ENCODE data around the gene SMOC1.

The SMOC1 gene

DNA sequence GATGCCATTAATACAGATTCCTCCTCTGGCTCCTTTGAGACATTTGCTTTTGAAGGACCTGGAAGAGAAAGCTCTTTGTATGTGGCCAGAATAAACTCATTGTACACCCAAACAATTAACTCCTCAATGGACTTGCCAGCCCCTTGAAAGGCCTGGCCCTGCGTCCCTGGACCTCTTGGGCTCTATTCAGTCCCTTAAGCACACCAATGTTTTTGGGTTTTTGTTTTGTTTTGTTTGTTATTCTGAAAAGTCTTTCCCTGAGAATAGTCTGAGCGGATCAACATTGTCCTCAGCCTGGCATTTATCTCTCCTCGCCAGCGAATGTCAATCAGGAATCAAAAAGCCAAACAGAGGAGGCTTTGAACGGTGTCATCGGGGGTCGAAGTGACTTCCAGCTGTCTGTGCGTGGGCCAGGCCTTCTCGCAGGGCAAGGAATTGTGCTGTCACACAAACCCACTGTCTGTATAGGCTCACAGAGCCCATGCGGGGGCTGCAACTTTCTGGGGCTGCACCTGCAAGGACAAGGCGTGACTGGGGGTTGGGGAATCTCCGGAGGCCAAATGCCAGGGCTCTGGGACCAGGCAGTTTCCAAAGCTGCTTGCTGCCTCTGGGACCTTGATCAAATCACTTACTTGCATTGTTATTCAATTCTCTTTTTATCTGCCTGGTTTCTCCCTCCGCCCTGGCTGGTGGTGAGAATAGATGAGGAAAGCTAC is 108.3 kb downstream of the SMOC1 start:
- H3K27ac ChIP-seq (ENCODE audit: insufficient read depth, low read depth, low read length, poor library complexity, severe bottlenecking) = peak overlapping the region; percentile 67
- no peaks in the 10 kb centered on the region for H3K27me3 ChIP-seq (ENCODE audit: control insufficient read depth, insufficient read depth, low read length, poor library complexity, severe bottlenecking)
- H3K4me1 ChIP-seq (ENCODE audit: control insufficient read depth, insufficient read depth, low read length) = peaks cover 42% of the 10 kb centered on the region
- no peaks in the 10 kb centered on the region for H3K36me3 ChIP-seq (ENCODE audit: control insufficient read depth, insufficient read depth, low read length)
- H3K9me3 ChIP-seq (ENCODE audit: control insufficient read depth, low read length) = no peaks in the 10 kb centered on the region
- H3K4me3 ChIP-seq (ENCODE audit: insufficient read depth, low read depth, low read length) = no peak overlapping the region
- WGBS, 2 experiments = 6 to 8% methylated on average over 13 of the region's 13 CpGs

DNA sequence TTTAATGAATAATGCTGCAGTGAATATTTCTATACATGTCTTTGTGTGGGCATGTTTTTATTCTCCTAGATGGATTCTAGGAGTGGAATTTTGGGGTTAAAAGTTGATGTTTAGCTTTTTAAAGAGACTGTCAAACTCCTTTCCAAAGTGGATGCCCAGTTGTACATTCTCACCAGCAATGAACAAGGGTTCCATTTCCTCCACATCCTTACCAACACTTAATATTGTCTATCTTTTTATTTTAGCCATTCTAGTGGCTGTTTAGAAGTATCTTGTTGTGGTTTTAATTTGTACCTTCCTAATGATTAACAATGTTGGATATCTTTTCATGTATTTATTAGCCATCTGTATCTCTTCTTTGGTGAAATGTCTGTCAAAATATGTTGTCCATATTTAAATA is 109.8 kb downstream of the SMOC1 start:
- Histone ChIP-seq H3K27ac (ENCODE audit: insufficient read depth, low read depth, low read length, poor library complexity, severe bottlenecking) (no peak overlapping the region), H3K9me3 (ENCODE audit: control insufficient read depth, low read length) (no peaks in the 10 kb centered on the region), H3K4me1 (ENCODE audit: control insufficient read depth, insufficient read depth, low read length) (peaks cover 33% of the 10 kb centered on the region), H3K4me3 (ENCODE audit: insufficient read depth, low read depth, low read length) (no peak overlapping the region), H3K27me3 (ENCODE audit: control insufficient read depth, insufficient read depth, low read length, poor library complexity, severe bottlenecking) (no peaks in the 10 kb centered on the region), H3K36me3 (ENCODE audit: control insufficient read depth, insufficient read depth, low read length) (no peaks in the 10 kb centered on the region)

DNA sequence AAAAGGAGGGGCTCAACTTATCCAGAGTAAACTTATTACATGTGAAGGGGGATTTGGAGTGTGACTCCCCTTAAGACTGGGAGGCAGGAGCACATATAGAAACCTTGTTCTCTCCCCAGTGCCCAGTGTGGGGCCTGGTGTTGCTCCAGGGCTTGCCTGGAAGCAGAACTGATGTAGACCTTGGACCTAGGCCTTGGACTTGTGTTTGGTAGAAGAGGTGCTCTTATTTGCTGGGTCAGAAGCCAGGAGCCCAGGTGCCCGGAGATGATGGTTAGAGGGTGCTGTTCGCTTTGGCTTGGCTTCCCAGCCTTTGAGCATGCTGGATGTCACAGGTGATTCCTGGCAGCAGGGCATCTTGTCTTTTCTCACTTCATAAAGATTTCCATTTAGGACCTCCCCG is 110.4 kb downstream of the SMOC1 start:
- no peaks in the 10 kb centered on the region for H3K36me3 ChIP-seq (ENCODE audit: control insufficient read depth, insufficient read depth, low read length)
- H3K4me3 ChIP-seq (ENCODE audit: insufficient read depth, low read depth, low read length) = no peak overlapping the region
- H3K27me3 ChIP-seq (ENCODE audit: control insufficient read depth, insufficient read depth, low read length, poor library complexity, severe bottlenecking) = no peaks in the 10 kb centered on the region
- peaks cover 33% of the 10 kb centered on the region for H3K4me1 ChIP-seq (ENCODE audit: control insufficient read depth, insufficient read depth, low read length)
- H3K27ac ChIP-seq (ENCODE audit: insufficient read depth, low read depth, low read length, poor library complexity, severe bottlenecking) = no peak overlapping the region
- H3K9me3 ChIP-seq (ENCODE audit: control insufficient read depth, low read length) = no peaks in the 10 kb centered on the region
- WGBS, 2 experiments = 89 to 92% methylated on average over 3 of the region's 3 CpGs

DNA sequence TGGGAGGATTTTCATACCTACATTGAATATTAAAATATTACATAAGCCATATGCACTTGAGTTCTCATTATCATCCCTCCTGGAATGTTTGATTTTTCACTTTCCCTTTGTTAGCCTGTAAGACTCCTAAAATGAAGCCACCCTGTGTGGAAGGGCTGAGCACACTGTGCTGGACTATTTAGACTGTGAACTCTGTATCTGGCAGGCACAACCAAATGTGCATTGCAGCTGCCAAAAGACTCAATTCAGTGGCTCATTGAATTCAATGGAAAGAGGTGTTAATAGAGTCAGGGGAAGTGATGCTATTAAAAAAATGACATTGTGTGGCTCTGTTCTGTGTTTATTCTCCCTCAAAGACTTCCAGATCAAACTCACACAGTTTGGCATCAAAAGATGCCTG is 111.1 kb downstream of the SMOC1 start:
- no peaks in the 10 kb centered on the region for H3K27me3 ChIP-seq (ENCODE audit: control insufficient read depth, insufficient read depth, low read length, poor library complexity, severe bottlenecking)
- no peaks in the 10 kb centered on the region for H3K36me3 ChIP-seq (ENCODE audit: control insufficient read depth, insufficient read depth, low read length)
- peaks cover 33% of the 10 kb centered on the region for H3K4me1 ChIP-seq (ENCODE audit: control insufficient read depth, insufficient read depth, low read length)
- no peaks in the 10 kb centered on the region for H3K9me3 ChIP-seq (ENCODE audit: control insufficient read depth, low read length)
- H3K27ac ChIP-seq (ENCODE audit: insufficient read depth, low read depth, low read length, poor library complexity, severe bottlenecking) = no peak overlapping the region
- H3K4me3 ChIP-seq (ENCODE audit: insufficient read depth, low read depth, low read length) = no peak overlapping the region

DNA sequence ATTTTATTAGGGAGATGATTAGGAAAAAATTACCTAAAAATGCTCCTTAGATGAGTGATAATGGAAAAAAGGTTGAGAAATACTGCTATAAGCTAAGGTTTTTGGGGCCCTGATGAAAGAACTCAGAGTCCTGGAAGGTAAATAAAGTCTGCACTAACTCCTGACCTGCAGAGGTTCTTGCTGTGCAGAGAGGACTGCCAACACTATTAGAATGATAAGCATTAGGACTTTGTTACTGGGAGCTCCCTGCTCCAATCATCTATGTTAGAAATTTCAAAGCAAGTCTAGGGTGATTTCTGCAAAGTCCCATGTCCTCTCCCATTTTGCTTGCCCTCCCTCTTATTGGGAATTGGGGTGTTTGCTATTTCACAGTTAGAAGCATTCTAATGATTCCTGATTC is 112.2 kb downstream of the SMOC1 start:
- H3K4me1 ChIP-seq (ENCODE audit: control insufficient read depth, insufficient read depth, low read length) = peaks cover 27% of the 10 kb centered on the region
- no peak overlapping the region for H3K4me3 ChIP-seq (ENCODE audit: insufficient read depth, low read depth, low read length)
- H3K27me3 ChIP-seq (ENCODE audit: control insufficient read depth, insufficient read depth, low read length, poor library complexity, severe bottlenecking) = no peaks in the 10 kb centered on the region
- H3K27ac ChIP-seq (ENCODE audit: insufficient read depth, low read depth, low read length, poor library complexity, severe bottlenecking) = no peak overlapping the region
- no peaks in the 10 kb centered on the region for H3K9me3 ChIP-seq (ENCODE audit: control insufficient read depth, low read length)
- peaks cover 5% of the 10 kb centered on the region for H3K36me3 ChIP-seq (ENCODE audit: control insufficient read depth, insufficient read depth, low read length)

DNA sequence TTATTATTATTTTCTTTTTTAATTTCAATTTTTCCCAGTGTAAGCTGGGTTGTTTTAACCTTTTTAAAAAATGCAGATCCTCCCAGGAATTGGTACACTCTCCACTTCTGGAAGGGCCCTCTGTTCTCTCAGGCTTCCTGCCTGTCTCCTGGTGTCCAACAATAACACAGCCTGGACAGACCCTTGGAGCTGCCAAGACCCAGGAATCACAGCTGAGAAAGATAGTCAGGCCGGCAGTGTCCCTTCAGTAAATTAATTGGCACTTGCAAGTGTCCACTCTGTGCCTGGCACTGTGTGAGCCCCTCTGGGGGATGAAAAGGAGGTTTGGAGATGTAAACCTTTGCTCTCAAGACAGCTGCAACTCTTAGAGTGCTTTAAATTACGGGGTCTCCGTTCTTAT is 113.3 kb downstream of the SMOC1 start:
- Histone ChIP-seq H3K4me3 (ENCODE audit: insufficient read depth, low read depth, low read length) (no peak overlapping the region), H3K9me3 (ENCODE audit: control insufficient read depth, low read length) (no peaks in the 10 kb centered on the region), H3K27ac (ENCODE audit: insufficient read depth, low read depth, low read length, poor library complexity, severe bottlenecking) (no peak overlapping the region), H3K36me3 (ENCODE audit: control insufficient read depth, insufficient read depth, low read length) (peaks cover 8% of the 10 kb centered on the region), H3K4me1 (ENCODE audit: control insufficient read depth, insufficient read depth, low read length) (peaks cover 18% of the 10 kb centered on the region), H3K27me3 (ENCODE audit: control insufficient read depth, insufficient read depth, low read length, poor library complexity, severe bottlenecking) (no peaks in the 10 kb centered on the region)
- 97 to 98% methylated on average over 3 of the region's 3 CpGs for WGBS, 2 experiments

DNA sequence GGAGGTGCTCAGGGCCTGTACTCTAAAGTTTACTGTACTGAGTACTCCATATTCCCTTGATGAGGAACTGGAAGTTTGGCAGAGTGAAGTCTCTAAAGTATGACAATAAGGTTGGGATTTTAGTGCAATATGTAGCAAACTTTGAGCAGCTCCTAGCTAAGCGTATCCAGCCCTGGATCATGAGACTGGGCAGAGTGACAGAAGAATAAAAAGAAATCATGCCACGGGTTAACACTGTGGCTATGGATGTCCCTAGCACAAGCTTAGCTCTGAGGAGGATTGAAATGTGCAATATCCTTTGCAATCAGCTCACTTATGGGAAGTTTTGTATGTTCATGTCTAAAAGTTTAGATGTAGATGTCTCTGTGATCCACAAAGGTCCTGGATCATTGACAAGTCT is 114.1 kb downstream of the SMOC1 start:
- Histone ChIP-seq H3K4me3 (ENCODE audit: insufficient read depth, low read depth, low read length) (no peak overlapping the region), H3K9me3 (ENCODE audit: control insufficient read depth, low read length) (no peaks in the 10 kb centered on the region), H3K27me3 (ENCODE audit: control insufficient read depth, insufficient read depth, low read length, poor library complexity, severe bottlenecking) (no peaks in the 10 kb centered on the region), H3K36me3 (ENCODE audit: control insufficient read depth, insufficient read depth, low read length) (peaks cover 12% of the 10 kb centered on the region), H3K27ac (ENCODE audit: insufficient read depth, low read depth, low read length, poor library complexity, severe bottlenecking) (no peak overlapping the region), H3K4me1 (ENCODE audit: control insufficient read depth, insufficient read depth, low read length) (peaks cover 18% of the 10 kb centered on the region)
- 93% methylated on average over 2 of the region's 2 CpGs for WGBS, 2 experiments

DNA sequence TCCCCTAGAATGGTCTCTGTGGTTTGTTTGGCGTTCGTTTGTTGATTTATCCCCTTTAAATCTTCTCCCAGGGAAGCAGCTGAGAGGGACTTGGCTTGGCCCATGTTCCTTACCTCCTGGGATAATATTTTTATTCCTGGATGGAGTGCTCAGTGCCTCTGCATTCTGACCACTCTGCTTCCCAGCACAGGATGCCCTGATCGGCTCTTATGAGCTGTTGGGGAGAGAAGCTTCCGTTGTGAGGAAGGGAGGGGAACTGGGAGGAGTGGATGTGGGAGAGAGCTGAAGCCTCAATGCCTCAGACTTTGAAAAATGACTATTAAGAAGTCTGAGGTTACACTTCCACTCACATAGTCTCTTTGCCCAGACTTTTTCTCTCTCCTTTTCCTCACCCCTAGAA is 114.8 kb downstream of the SMOC1 start:
- 91 to 92% methylated on average over 4 of the region's 4 CpGs for WGBS, 2 experiments
- Histone ChIP-seq H3K4me3 (ENCODE audit: insufficient read depth, low read depth, low read length) (no peak overlapping the region), H3K27ac (ENCODE audit: insufficient read depth, low read depth, low read length, poor library complexity, severe bottlenecking) (no peak overlapping the region), H3K27me3 (ENCODE audit: control insufficient read depth, insufficient read depth, low read length, poor library complexity, severe bottlenecking) (no peaks in the 10 kb centered on the region), H3K9me3 (ENCODE audit: control insufficient read depth, low read length) (no peaks in the 10 kb centered on the region), H3K4me1 (ENCODE audit: control insufficient read depth, insufficient read depth, low read length) (peaks cover 18% of the 10 kb centered on the region), H3K36me3 (ENCODE audit: control insufficient read depth, insufficient read depth, low read length) (peaks cover 17% of the 10 kb centered on the region)

DNA sequence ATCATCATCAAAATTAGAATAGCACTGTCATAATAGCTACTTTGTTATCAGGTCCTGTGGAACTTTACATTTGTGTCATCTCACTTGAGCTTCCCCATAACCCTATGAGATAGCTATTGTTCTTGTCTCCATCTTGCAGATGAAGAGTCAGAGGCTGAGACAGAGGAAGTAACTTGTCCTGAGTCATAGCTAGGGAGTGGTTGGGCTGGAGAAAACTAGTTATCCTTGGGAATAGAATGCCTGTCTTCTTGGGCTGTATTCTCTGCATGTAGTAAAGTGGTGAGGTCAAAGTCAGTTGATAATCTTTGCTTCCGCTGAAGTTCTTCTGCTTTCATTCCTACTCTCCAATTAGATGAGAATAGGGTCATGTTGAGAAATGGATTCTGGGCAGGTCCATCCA is 117.0 kb downstream of the SMOC1 start:
- Histone ChIP-seq H3K27me3 (ENCODE audit: control insufficient read depth, insufficient read depth, low read length, poor library complexity, severe bottlenecking) (no peaks in the 10 kb centered on the region), H3K9me3 (ENCODE audit: control insufficient read depth, low read length) (no peaks in the 10 kb centered on the region), H3K27ac (ENCODE audit: insufficient read depth, low read depth, low read length, poor library complexity, severe bottlenecking) (no peak overlapping the region), H3K4me1 (ENCODE audit: control insufficient read depth, insufficient read depth, low read length) (peaks cover 3% of the 10 kb centered on the region), H3K4me3 (ENCODE audit: insufficient read depth, low read depth, low read length) (no peak overlapping the region), H3K36me3 (ENCODE audit: control insufficient read depth, insufficient read depth, low read length) (peaks cover 24% of the 10 kb centered on the region)
- WGBS, 2 experiments = 94% methylated on average over 1 of the region's 1 CpG

DNA sequence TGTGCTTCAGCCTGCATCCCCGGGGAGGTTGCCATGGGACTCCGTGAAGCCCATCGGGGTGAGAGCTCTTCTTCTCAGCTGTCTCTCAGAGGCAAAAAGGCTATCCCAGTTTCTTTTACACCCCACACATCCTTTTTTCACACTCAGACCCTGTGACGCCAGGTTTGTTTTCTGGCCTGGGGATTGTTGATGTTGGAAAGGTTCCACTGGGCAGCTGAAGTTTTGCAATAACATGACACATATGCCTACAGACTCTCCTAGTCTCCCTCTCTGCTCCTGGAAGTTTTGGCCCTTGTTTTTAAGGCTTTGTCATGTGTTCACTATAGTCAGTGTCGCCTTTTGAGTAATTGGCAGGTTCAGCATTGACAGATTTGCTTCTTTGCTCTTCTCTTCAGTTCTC is 118.6 kb downstream of the SMOC1 start:
- Histone ChIP-seq H3K27ac (ENCODE audit: insufficient read depth, low read depth, low read length, poor library complexity, severe bottlenecking) (no peak overlapping the region), H3K4me1 (ENCODE audit: control insufficient read depth, insufficient read depth, low read length) (no peaks in the 10 kb centered on the region), H3K27me3 (ENCODE audit: control insufficient read depth, insufficient read depth, low read length, poor library complexity, severe bottlenecking) (no peaks in the 10 kb centered on the region), H3K4me3 (ENCODE audit: insufficient read depth, low read depth, low read length) (no peak overlapping the region), H3K9me3 (ENCODE audit: control insufficient read depth, low read length) (no peaks in the 10 kb centered on the region), H3K36me3 (ENCODE audit: control insufficient read depth, insufficient read depth, low read length) (peaks cover 24% of the 10 kb centered on the region)
- 90 to 97% methylated on average over 4 to 5 of the region's 5 CpGs for WGBS, 2 experiments

DNA sequence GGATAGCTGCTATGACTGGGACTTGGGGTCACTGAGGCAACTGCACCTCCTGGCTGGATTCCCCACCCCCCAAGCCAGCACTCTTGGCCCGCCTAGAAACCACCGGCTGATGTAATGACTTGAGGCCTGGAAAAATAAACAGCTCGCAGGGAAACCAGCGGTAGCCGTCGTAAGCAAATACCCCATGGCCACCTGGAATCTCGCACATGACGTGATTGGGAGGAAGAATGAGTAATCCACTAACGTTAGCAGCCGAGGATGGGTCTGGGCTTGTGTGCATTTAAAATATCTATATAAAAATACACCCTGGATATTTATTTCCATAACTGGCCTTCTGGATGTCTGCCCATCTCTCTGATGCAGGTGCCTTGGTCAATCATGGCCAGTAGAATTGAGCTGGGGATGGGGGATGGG is 120.1 kb downstream of the SMOC1 start:
- no peak overlapping the region for H3K4me3 ChIP-seq (ENCODE audit: insufficient read depth, low read depth, low read length)
- H3K9me3 ChIP-seq (ENCODE audit: control insufficient read depth, low read length) = no peaks in the 10 kb centered on the region
- H3K27ac ChIP-seq (ENCODE audit: insufficient read depth, low read depth, low read length, poor library complexity, severe bottlenecking) = no peak overlapping the region
- no peaks in the 10 kb centered on the region for H3K4me1 ChIP-seq (ENCODE audit: control insufficient read depth, insufficient read depth, low read length)
- WGBS, 2 experiments = 84 to 88% methylated on average over 10 of the region's 10 CpGs
- H3K36me3 ChIP-seq (ENCODE audit: control insufficient read depth, insufficient read depth, low read length) = peaks cover 24% of the 10 kb centered on the region
- no peaks in the 10 kb centered on the region for H3K27me3 ChIP-seq (ENCODE audit: control insufficient read depth, insufficient read depth, low read length, poor library complexity, severe bottlenecking)
